HG02885 (cell line): Measurements from ENCODE around the gene G6PC1.
"Not testable (repeated sequence)": the region's sequence is repeated elsewhere in the genome, so short reads cannot be mapped to it uniquely, and the experiment has no call there.

ENCODE experiments used
- ATAC-seq: cut with Tn5 transposase; IDR thresholded peaks from one replicate; pipeline ENCODE4 v1.9.1; 2021; ENCODE audit warnings: mild to moderate bottlenecking; ENCODE audit not compliant: unreplicated experiment, poor library complexity

G6PC1 gene

GRCh38 chr17:42899981-42900380 is 618 bp upstream of the G6PC1 start:
- not testable (repeated sequence) for ATAC-seq

GRCh38 chr17:42901535-42902229 is 1.1 kb downstream of the G6PC1 start:
- ATAC-seq: no peak

GRCh38 chr17:42904110-42904469 is 3.5 kb downstream of the G6PC1 start:
- ATAC-seq: no peak

GRCh38 chr17:42906772-42907446 is 6.3 kb downstream of the G6PC1 start:
- no peak for ATAC-seq

- ATAC-seq: no peak
Measured at GRCh38 chr17:42908872-42909700, 8.5 kb downstream of the G6PC1 start.

- ATAC-seq: no peak
Measured at GRCh38 chr17:42913522-42913921, 12.9 kb downstream of the G6PC1 start.

- ATAC-seq: no peak
Measured at GRCh38 chr17:42913981-42914617, 13.5 kb downstream of the G6PC1 start.

- not testable (repeated sequence) for ATAC-seq
Measured at GRCh38 chr17:42915288-42915687, 14.7 kb downstream of the G6PC1 start.

- ATAC-seq: not testable (repeated sequence)
Measured at GRCh38 chr17:42916388-42917235, 16.0 kb downstream of the G6PC1 start.

- no peak for ATAC-seq
Measured at GRCh38 chr17:42917236-42917603, 16.6 kb downstream of the G6PC1 start.

- no peak for ATAC-seq
Measured at GRCh38 chr17:42918902-42919521, 18.4 kb downstream of the G6PC1 start.

- not testable (repeated sequence) for ATAC-seq
Measured at GRCh38 chr17:42919522-42920077, 19.0 kb downstream of the G6PC1 start.

GRCh38 chr17:42920106-42920900 is 19.7 kb downstream of the G6PC1 start:
- ATAC-seq: no peak

- no peak for ATAC-seq
Measured at GRCh38 chr17:42920922-42921321, 20.3 kb downstream of the G6PC1 start.

GRCh38 chr17:42922294-42922693 is 21.7 kb downstream of the G6PC1 start:
- no peak for ATAC-seq

GRCh38 chr17:42923472-42923871 is 22.9 kb downstream of the G6PC1 start:
- not testable (repeated sequence) for ATAC-seq

- ATAC-seq: no peak
Measured at GRCh38 chr17:42924891-42925290, 24.3 kb downstream of the G6PC1 start.
